Caki2 (cell line): Measurements from ENCODE around the gene ZNF789. TPM values are rescaled to one million over a fixed set of nuclear protein-coding genes. Genes with fewer than 3 reads are reported as not detected.
"Not testable (repeated sequence)": the region's sequence is repeated elsewhere in the genome, so short reads cannot be mapped to it uniquely, and the experiment has no call there.

Experiments used
- DNase-seq: peaks from one replicate; pipeline ENCODE4 v3.0.0-alpha.2; 2015; ENCODE audit warnings: low read depth
- in situ Hi-C: cut with HindIII; loops from 2 replicates; pipeline ENCODE4 v1.10.0; 2016; ENCODE audit warnings: low sequenced_read_pairs, low pct_unique_long_range_greater_than_20kb, mixed read lengths
- total RNA-seq: library from RNA; depleted of rRNA; stranded (reverse); fragments of >200 nt; shearing (Covaris generic); gene quantifications from 2 replicates; pipeline ENCODE4 v1.2.3, GENCODE V29; 2014; ENCODE audit warnings: low replicate concordance; rRNA removed

Gene ZNF789
- total RNA-seq, 1 experiment from 2014 or later = 8.7 TPM

GRCh38 chr7:99499371-99499720 is 26.7 kb downstream of the ZNF789 start:
- DNase-seq = peak; percentile 30
- in situ Hi-C loops = no loop called here

- in situ Hi-C loops = no loop called here
- peak; percentile 86 for DNase-seq
Measured at GRCh38 chr7:99499721-99500636, 27.3 kb downstream of the ZNF789 start, which contains the start of gene ZNF394. TSS of gene ZNF394 (minus strand) at chr7:99500281. CDS start at chr7:99500093, 188 bp downstream.

GRCh38 chr7:99500637-99501009 is 27.9 kb downstream of the ZNF789 start:
- no peak for DNase-seq
- in situ Hi-C loops = no loop called here

GRCh38 chr7:99501236-99501635 is 28.5 kb downstream of the ZNF789 start:
- peak; percentile 30 for DNase-seq
- in situ Hi-C loops = not testable (repeated sequence)

GRCh38 chr7:99504281-99504602 is 31.6 kb downstream of the ZNF789 start:
- in situ Hi-C loops = no loop called here

GRCh38 chr7:99504603-99505323 is 32.1 kb downstream of the ZNF789 start, which contains the start of gene ZKSCAN5:
TSS of gene ZKSCAN5 (plus strand) at chr7:99504662. CDS start at chr7:99506045, 1,383 bp downstream.
- in situ Hi-C loops = no loop called here
- peak; percentile 98 for DNase-seq

More at GRCh38 chr7:99504281-99504602, 31.6 kb downstream of the ZNF789 start:
- DNase-seq = no peak

- in situ Hi-C loops = no loop called here
- DNase-seq = no peak
Measured at GRCh38 chr7:99505324-99505662, 32.6 kb downstream of the ZNF789 start.

GRCh38 chr7:99514050-99514449 is 41.4 kb downstream of the ZNF789 start:
- in situ Hi-C loops = no loop called here
- DNase-seq = no peak

- DNase-seq = no peak
- in situ Hi-C loops = no loop called here
Measured at GRCh38 chr7:99521399-99521798, 48.7 kb downstream of the ZNF789 start.

GRCh38 chr7:99525713-99526440 is 53.2 kb downstream of the ZNF789 start:
- in situ Hi-C loops = no loop called here
- DNase-seq = no peak

GRCh38 chr7:99531354-99531765 is 58.7 kb downstream of the ZNF789 start:
- DNase-seq = peak; percentile 19
- in situ Hi-C loops = no loop called here

GRCh38 chr7:99535667-99536066 is 63.0 kb downstream of the ZNF789 start:
- in situ Hi-C loops = no loop called here
- DNase-seq = no peak

Other genes with a start within 250 kb of the ZNF789 start
- gene MYH16, start 200.1 kb upstream of the ZNF789 start, total RNA-seq = 0.09 and 0.24 TPM in 2 replicates
- 125 and 179 TPM in 2 replicates for gene ARPC1A, start 147.0 kb upstream of the ZNF789 start, total RNA-seq
- gene ARPC1B, start 98.2 kb upstream of the ZNF789 start, total RNA-seq = 491 and 523 TPM in 2 replicates
- 144 and 213 TPM in 2 replicates for gene PDAP1, start 64.3 kb upstream of the ZNF789 start, total RNA-seq
- 73.2 and 100 TPM in 2 replicates for gene BUD31, start 63.9 kb upstream of the ZNF789 start, total RNA-seq
- gene PTCD1, start 34.1 kb upstream of the ZNF789 start, total RNA-seq = 7.3 and 14.2 TPM in 2 replicates
- gene CPSF4, start 33.9 kb upstream of the ZNF789 start, total RNA-seq = 31.4 and 31.7 TPM in 2 replicates
- gene ATP5MF, start 6.7 kb upstream of the ZNF789 start, total RNA-seq = 1,239 and 1,635 TPM in 2 replicates
- 11.9 and 17.8 TPM in 2 replicates for gene ZNF394, start 27.4 kb downstream of the ZNF789 start, total RNA-seq
- 5.3 and 6.7 TPM in 2 replicates for gene ZKSCAN5, start 31.8 kb downstream of the ZNF789 start, total RNA-seq
- 1.8 and 4.1 TPM in 2 replicates for gene FAM200A, start 79.2 kb downstream of the ZNF789 start, total RNA-seq
- 10.7 and 20.9 TPM in 2 replicates for gene ZNF655, start 85.8 kb downstream of the ZNF789 start, total RNA-seq
- not detected in 2 replicates for gene TMEM225B, start 125.4 kb downstream of the ZNF789 start, total RNA-seq
- 5.3 and 11.8 TPM in 2 replicates for gene ZSCAN25, start 144.1 kb downstream of the ZNF789 start, total RNA-seq
- 0.49 and 6.0 TPM in 2 replicates for gene CYP3A5, start 207.1 kb downstream of the ZNF789 start, total RNA-seq